ENCODE results near the gene CNEP1R1. TPM values are rescaled to one million over a fixed set of nuclear protein-coding genes. Genes with fewer than 3 reads are reported as not detected.

The CNEP1R1 gene
- total RNA-seq, 1 experiment from 2014 or later = 10.5 TPM

DNA sequence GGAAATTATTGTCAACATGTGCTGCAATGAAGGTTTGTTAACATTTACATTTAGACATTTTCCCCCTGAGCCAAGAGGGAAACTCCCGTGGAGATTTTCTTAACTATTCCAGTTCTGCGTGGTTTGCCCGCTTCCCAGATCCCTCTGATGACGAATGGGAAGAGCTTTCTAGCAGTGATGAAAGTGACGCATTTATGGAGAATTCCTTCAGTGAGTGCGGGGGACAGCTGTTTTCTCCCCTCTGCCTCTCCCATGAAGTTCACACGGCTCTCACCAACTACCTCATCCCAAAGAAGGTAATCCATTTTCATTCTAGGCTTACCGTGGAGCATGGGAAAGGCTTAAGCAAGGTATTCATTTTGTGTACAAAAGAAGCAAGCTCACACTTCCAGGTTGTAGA is 59.0 kb downstream of the CNEP1R1 start:
- H3K9me2 ChIP-seq (replicated peaks; ENCODE audit: low read length) = no peaks in the 10 kb centered on the region
- ChIA-PET POLR2A (ENCODE audit: unreplicated experiment) (no interaction called here), CTCF (no interaction called here)
- DNase-seq = no peak
- H3K4me3 ChIP-seq (ENCODE audit: low read length) = no peak overlapping the region
- H3F3A ChIP-seq (ENCODE audit: low read length, unreplicated experiment) = no peaks in the 10 kb centered on the region
- H3K4me1 ChIP-seq (ENCODE audit: insufficient read depth, low read length) = no peaks in the 10 kb centered on the region
- no peaks in the 10 kb centered on the region for H3K9me3 ChIP-seq (ENCODE audit: low read length)
- H2AFZ ChIP-seq (ENCODE audit: low read length) = no peak overlapping the region
- H4K20me1 ChIP-seq (ENCODE audit: low read length) = no peaks in the 10 kb centered on the region
- no peaks in the 10 kb centered on the region for H3K79me2 ChIP-seq (ENCODE audit: low read length)
- no TSS peak for BruUV-seq (replicated peaks)
- no peaks in the 10 kb centered on the region for H3K27me3 ChIP-seq (ENCODE audit: low read length)
- TF ChIP-seq EZH2 (IDR thresholded peaks at IDR 0.05; ENCODE audit: low read length, unreplicated experiment) (no peak), EZH2phosphoT487 (IDR thresholded peaks at IDR 0.05; ENCODE audit: borderline replicate concordance, low read length) (no peak)
- TF ChIP-seq, protein P1, sequence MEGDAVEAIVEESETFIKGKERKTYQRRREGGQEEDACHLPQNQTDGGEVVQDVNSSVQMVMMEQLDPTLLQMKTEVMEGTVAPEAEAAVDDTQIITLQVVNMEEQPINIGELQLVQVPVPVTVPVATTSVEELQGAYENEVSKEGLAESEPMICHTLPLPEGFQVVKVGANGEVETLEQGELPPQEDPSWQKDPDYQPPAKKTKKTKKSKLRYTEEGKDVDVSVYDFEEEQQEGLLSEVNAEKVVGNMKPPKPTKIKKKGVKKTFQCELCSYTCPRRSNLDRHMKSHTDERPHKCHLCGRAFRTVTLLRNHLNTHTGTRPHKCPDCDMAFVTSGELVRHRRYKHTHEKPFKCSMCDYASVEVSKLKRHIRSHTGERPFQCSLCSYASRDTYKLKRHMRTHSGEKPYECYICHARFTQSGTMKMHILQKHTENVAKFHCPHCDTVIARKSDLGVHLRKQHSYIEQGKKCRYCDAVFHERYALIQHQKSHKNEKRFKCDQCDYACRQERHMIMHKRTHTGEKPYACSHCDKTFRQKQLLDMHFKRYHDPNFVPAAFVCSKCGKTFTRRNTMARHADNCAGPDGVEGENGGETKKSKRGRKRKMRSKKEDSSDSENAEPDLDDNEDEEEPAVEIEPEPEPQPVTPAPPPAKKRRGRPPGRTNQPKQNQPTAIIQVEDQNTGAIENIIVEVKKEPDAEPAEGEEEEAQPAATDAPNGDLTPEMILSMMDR (conservative IDR thresholded peaks at IDR 0.05; ENCODE audit: low read depth, low read length) = no peak
- no peak overlapping the region for H3K27ac ChIP-seq (ENCODE audit: low read length)
- intact Hi-C loops (cut with micrococcal nuclease) = no loop called here
- H3K36me3 ChIP-seq (ENCODE audit: low read depth, low read length) = peaks cover 10% of the 10 kb centered on the region; the same call in 1 of the 2 replicates
- H3K9ac ChIP-seq (ENCODE audit: low read length) = no peak overlapping the region
- ATAC-seq = no peak
- no peak overlapping the region for H3K4me2 ChIP-seq (ENCODE audit: low read length)

DNA sequence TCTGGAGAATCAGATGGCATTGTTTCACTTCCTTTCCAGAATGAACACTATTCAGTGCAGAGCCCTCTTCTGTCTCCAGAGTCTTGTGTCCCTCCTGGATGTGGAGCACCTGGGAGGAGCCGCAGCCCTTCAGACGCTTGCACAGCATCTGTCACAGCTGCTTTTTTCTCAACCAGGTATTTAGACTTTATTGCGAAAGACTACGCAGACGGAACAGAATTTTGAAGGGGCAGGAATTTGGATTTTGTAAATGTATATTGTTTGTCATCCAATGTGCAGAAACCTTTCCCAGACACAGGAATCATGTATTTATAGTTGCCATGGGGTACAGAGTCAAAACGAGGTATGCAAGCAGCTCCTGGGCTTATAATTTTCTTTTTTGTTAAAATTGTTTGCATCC is 61.2 kb downstream of the CNEP1R1 start:
- no peaks in the 10 kb centered on the region for H3K9me3 ChIP-seq (ENCODE audit: low read length)
- H3K27ac ChIP-seq (ENCODE audit: low read length) = no peak overlapping the region
- H3K4me1 ChIP-seq (ENCODE audit: insufficient read depth, low read length) = no peaks in the 10 kb centered on the region
- ChIA-PET CTCF (no interaction called here), POLR2A (ENCODE audit: unreplicated experiment) (no interaction called here)
- H3K36me3 ChIP-seq (ENCODE audit: low read depth, low read length) = peaks cover 4% of the 10 kb centered on the region; the same call in 1 of the 2 replicates
- no TSS peak for BruUV-seq (replicated peaks)
- no peaks in the 10 kb centered on the region for H3K9me2 ChIP-seq (replicated peaks; ENCODE audit: low read length)
- no peak for ATAC-seq
- no peaks in the 10 kb centered on the region for H4K20me1 ChIP-seq (ENCODE audit: low read length)
- H3K79me2 ChIP-seq (ENCODE audit: low read length) = no peaks in the 10 kb centered on the region
- H3K4me3 ChIP-seq (ENCODE audit: low read length) = no peak overlapping the region
- TF ChIP-seq EZH2phosphoT487 (IDR thresholded peaks at IDR 0.05; ENCODE audit: borderline replicate concordance, low read length) = no peak
- TF ChIP-seq, protein P1 (conservative IDR thresholded peaks at IDR 0.05; ENCODE audit: low read depth, low read length) = no peak
- TF ChIP-seq EZH2 (IDR thresholded peaks at IDR 0.05; ENCODE audit: low read length, unreplicated experiment) = no peak
- H2AFZ ChIP-seq (ENCODE audit: low read length) = no peak overlapping the region
- no peak overlapping the region for H3K4me2 ChIP-seq (ENCODE audit: low read length)
- no peaks in the 10 kb centered on the region for H3F3A ChIP-seq (ENCODE audit: low read length, unreplicated experiment)
- no peak for DNase-seq
- H3K27me3 ChIP-seq (ENCODE audit: low read length) = no peaks in the 10 kb centered on the region
- intact Hi-C loops (cut with micrococcal nuclease) = no loop called here
- H3K9ac ChIP-seq (ENCODE audit: low read length) = no peak overlapping the region

Other genes with a start within 250 kb of the CNEP1R1 start
- not detected in 2 replicates for gene ZNF423, start 169.1 kb upstream of the CNEP1R1 start, total RNA-seq (2014; rRNA removed)
- gene HEATR3, start 40.7 kb downstream of the CNEP1R1 start, total RNA-seq (2014; rRNA removed) = 18.7 and 19.0 TPM in 2 replicates
- gene TENT4B, start 128.1 kb downstream of the CNEP1R1 start, total RNA-seq (2014; rRNA removed) = 6.3 and 7.4 TPM in 2 replicates
- gene ADCY7, start 241.3 kb downstream of the CNEP1R1 start, total RNA-seq (2014; rRNA removed) = 13.1 and 14.1 TPM in 2 replicates